ENCODE results near the gene CELF4.

The CELF4 gene

GRCh38 chr18:37509600-37509999 lies 56.0 kb downstream of the CELF4 start:
- no peak overlapping the region for H3K27ac ChIP-seq (ENCODE audit: low read length)
- ATAC-seq (ENCODE audit: insufficient read depth, low read depth) (no peak), DNase-seq (no peak)
- H3K36me3 ChIP-seq (ENCODE audit: insufficient read depth, low read length), result no peaks in the 10 kb centered on the region
- H3K9me3 ChIP-seq (ENCODE audit: insufficient read depth, low read length, severe bottlenecking), result no peaks in the 10 kb centered on the region
- no peak for TF ChIP-seq CTCF (IDR thresholded peaks at IDR 0.05; ENCODE audit: borderline replicate concordance, extremely low read depth, low read length, poor library complexity, severe bottlenecking)
- no peak for TF ChIP-seq EZH2 (IDR thresholded peaks at IDR 0.05; ENCODE audit: borderline replicate concordance, low read depth, low read length, severe bottlenecking)
- H4K20me1 ChIP-seq (ENCODE audit: insufficient read depth, low read length), result no peaks in the 10 kb centered on the region
- H3K4me1 ChIP-seq (ENCODE audit: insufficient read depth, low read length), result no peaks in the 10 kb centered on the region
- no peaks in the 10 kb centered on the region for H3K79me2 ChIP-seq (ENCODE audit: insufficient read depth, low read length)
- H2AFZ ChIP-seq (ENCODE audit: low read depth, low read length), result no peak overlapping the region
- H3K4me3 ChIP-seq (ENCODE audit: low read depth in 1 of 2, low read length in 2 of 2), result no peak overlapping the region
- H3K9ac ChIP-seq (ENCODE audit: low read depth, low read length), result no peak overlapping the region
- H3K4me2 ChIP-seq (ENCODE audit: insufficient read depth, low read length), result no peak overlapping the region
- no peaks in the 10 kb centered on the region for H3K27me3 ChIP-seq (ENCODE audit: insufficient read depth, low read length, poor library complexity)

DNA sequence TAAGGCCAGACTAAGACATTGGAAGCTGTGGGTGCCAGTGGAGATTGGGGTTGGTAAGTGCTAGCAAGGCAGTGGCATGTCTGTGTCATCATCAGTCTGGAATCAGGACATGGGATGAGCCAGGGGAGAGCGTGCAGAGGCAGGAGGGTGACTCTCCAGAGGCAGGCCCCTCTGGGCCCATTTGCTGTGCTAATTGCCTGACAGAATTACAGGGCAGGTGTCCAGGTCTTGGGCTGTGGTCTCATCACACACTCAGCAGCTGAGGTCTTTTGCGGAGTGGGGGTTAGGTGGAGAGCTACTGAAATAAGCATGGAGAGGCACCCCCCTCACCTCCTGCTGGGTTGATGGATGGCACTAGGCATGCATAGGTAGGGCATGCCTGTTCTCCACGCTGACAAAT lies 57.4 kb downstream of the CELF4 start:
- no peak for DNase-seq
- no peak for TF ChIP-seq CTCF (IDR thresholded peaks at IDR 0.05; ENCODE audit: borderline replicate concordance, extremely low read depth, low read length, poor library complexity, severe bottlenecking)
- TF ChIP-seq EZH2 (IDR thresholded peaks at IDR 0.05; ENCODE audit: borderline replicate concordance, low read depth, low read length, severe bottlenecking), result no peak
- no peak overlapping the region for H2AFZ ChIP-seq (ENCODE audit: low read depth, low read length)

GRCh38 chr18:37507239-37507638 lies 58.4 kb downstream of the CELF4 start:
- no peak overlapping the region for H3K4me3 ChIP-seq (ENCODE audit: low read depth in 1 of 2, low read length in 2 of 2)
- no peak for TF ChIP-seq EZH2 (IDR thresholded peaks at IDR 0.05; ENCODE audit: borderline replicate concordance, low read depth, low read length, severe bottlenecking)
- TF ChIP-seq CTCF (IDR thresholded peaks at IDR 0.05; ENCODE audit: borderline replicate concordance, extremely low read depth, low read length, poor library complexity, severe bottlenecking), result no peak
- DNase-seq (no peak), ATAC-seq (ENCODE audit: insufficient read depth, low read depth) (no peak)
- no peaks in the 10 kb centered on the region for H3K27me3 ChIP-seq (ENCODE audit: insufficient read depth, low read length, poor library complexity)
- H3K36me3 ChIP-seq (ENCODE audit: insufficient read depth, low read length), result no peaks in the 10 kb centered on the region
- H4K20me1 ChIP-seq (ENCODE audit: insufficient read depth, low read length), result no peaks in the 10 kb centered on the region
- H3K27ac ChIP-seq (ENCODE audit: low read length), result no peak overlapping the region
- H3K4me2 ChIP-seq (ENCODE audit: insufficient read depth, low read length), result no peak overlapping the region
- H3K79me2 ChIP-seq (ENCODE audit: insufficient read depth, low read length), result no peaks in the 10 kb centered on the region
- H3K9ac ChIP-seq (ENCODE audit: low read depth, low read length), result no peak overlapping the region
- no peaks in the 10 kb centered on the region for H3K9me3 ChIP-seq (ENCODE audit: insufficient read depth, low read length, severe bottlenecking)
- no peaks in the 10 kb centered on the region for H3K4me1 ChIP-seq (ENCODE audit: insufficient read depth, low read length)
- H2AFZ ChIP-seq (ENCODE audit: low read depth, low read length), result no peak overlapping the region

More for the DNA sequence above, 57.4 kb downstream of the CELF4 start:
- Histone ChIP-seq H3K4me2 (ENCODE audit: insufficient read depth, low read length) (no peak overlapping the region), H3K27ac (ENCODE audit: low read length) (no peak overlapping the region), H3K9me3 (ENCODE audit: insufficient read depth, low read length, severe bottlenecking) (no peaks in the 10 kb centered on the region), H3K79me2 (ENCODE audit: insufficient read depth, low read length) (no peaks in the 10 kb centered on the region), H3K27me3 (ENCODE audit: insufficient read depth, low read length, poor library complexity) (no peaks in the 10 kb centered on the region), H3K4me1 (ENCODE audit: insufficient read depth, low read length) (no peaks in the 10 kb centered on the region), H3K4me3 (ENCODE audit: low read depth in 1 of 2, low read length in 2 of 2) (no peak overlapping the region), H3K9ac (ENCODE audit: low read depth, low read length) (no peak overlapping the region), H3K36me3 (ENCODE audit: insufficient read depth, low read length) (no peaks in the 10 kb centered on the region), H4K20me1 (ENCODE audit: insufficient read depth, low read length) (no peaks in the 10 kb centered on the region)
- ATAC-seq (ENCODE audit: insufficient read depth, low read depth), result no peak

GRCh38 chr18:37506001-37506400 lies 59.6 kb downstream of the CELF4 start:
- DNase-seq (no peak), ATAC-seq (ENCODE audit: insufficient read depth, low read depth) (no peak)
- no peak overlapping the region for H2AFZ ChIP-seq (ENCODE audit: low read depth, low read length)
- H4K20me1 ChIP-seq (ENCODE audit: insufficient read depth, low read length), result no peaks in the 10 kb centered on the region
- H3K4me3 ChIP-seq (ENCODE audit: low read depth in 1 of 2, low read length in 2 of 2), result no peak overlapping the region
- no peak overlapping the region for H3K4me2 ChIP-seq (ENCODE audit: insufficient read depth, low read length)
- no peaks in the 10 kb centered on the region for H3K4me1 ChIP-seq (ENCODE audit: insufficient read depth, low read length)
- H3K9ac ChIP-seq (ENCODE audit: low read depth, low read length), result no peak overlapping the region
- H3K27ac ChIP-seq (ENCODE audit: low read length), result no peak overlapping the region
- no peaks in the 10 kb centered on the region for H3K9me3 ChIP-seq (ENCODE audit: insufficient read depth, low read length, severe bottlenecking)
- no peaks in the 10 kb centered on the region for H3K36me3 ChIP-seq (ENCODE audit: insufficient read depth, low read length)
- no peaks in the 10 kb centered on the region for H3K79me2 ChIP-seq (ENCODE audit: insufficient read depth, low read length)
- TF ChIP-seq CTCF (IDR thresholded peaks at IDR 0.05; ENCODE audit: borderline replicate concordance, extremely low read depth, low read length, poor library complexity, severe bottlenecking), result no peak
- TF ChIP-seq EZH2 (IDR thresholded peaks at IDR 0.05; ENCODE audit: borderline replicate concordance, low read depth, low read length, severe bottlenecking), result no peak
- no peaks in the 10 kb centered on the region for H3K27me3 ChIP-seq (ENCODE audit: insufficient read depth, low read length, poor library complexity)

Measured in DND-41 (cell line).